OCI-LY7 (cell line): Measurements from ENCODE around the gene EIF4G3. TPM values are rescaled to one million over a fixed set of nuclear protein-coding genes. Genes with fewer than 3 reads are reported as not detected.
"Not testable (repeated sequence)": the region's sequence is repeated elsewhere in the genome, so short reads cannot be mapped to it uniquely, and the experiment has no call there.

Experiments
- BruUV-seq: library from RNA; stranded (reverse); fragments of 400-500 nt; replicated peaks from 2 replicates; lab custom pipeline; 2021; lab: Mats Ljungman, UMichigan
- CTCF ChIA-PET: fragments of 300-600 bp; sonication (Branson Sonifier 250); formaldehyde crosslinking; loops from one replicate; lab custom pipeline; 2022; ENCODE audit warnings: antibody characterized with exemption; ENCODE audit not compliant: unreplicated experiment; lab: Charles Lee
- POLR2A ChIA-PET: fragments of 300-600 bp; sonication (Branson Sonifier 250); formaldehyde crosslinking; loops from one replicate; lab custom pipeline; 2022; ENCODE audit warnings: antibody characterized with exemption; lab: Charles Lee
- DNase-seq: peaks from one replicate; pipeline ENCODE4 v3.0.0-alpha.2; 2015; ENCODE audit warnings: low spot score
- H2AFZ ChIP-seq: fragments of 200-600 bp; sonication (generic), shearing (Covaris generic); 2 replicates; pipeline ENCODE4 v1.6.1; 2014; ENCODE audit warnings: mild to moderate bottlenecking, antibody characterized with exemption, low read length, moderate library complexity
- H3K27ac ChIP-seq: fragments of 200-600 bp; sonication (generic); 2 replicates; pipeline ENCODE4 v1.5.1; 2014; ENCODE audit warnings: mixed run types, low read depth, mild to moderate bottlenecking, moderate library complexity, low read length, inconsistent platforms; ENCODE audit not compliant: poor library complexity, severe bottlenecking
- H3K36me3 ChIP-seq: fragments of 200-600 bp; sonication (generic); 2 replicates; pipeline ENCODE4 v1.6.1; 2014; ENCODE audit warnings: mild to moderate bottlenecking, antibody characterized with exemption, low read length, moderate library complexity, mixed read lengths; ENCODE audit not compliant: insufficient read depth
- H3K4me1 ChIP-seq: fragments of 200-600 bp; sonication (generic); 2 replicates; pipeline ENCODE4 v1.5.1; 2014; ENCODE audit warnings: mild to moderate bottlenecking, low read length; ENCODE audit not compliant: insufficient read depth, poor library complexity, severe bottlenecking
- H3K4me2 ChIP-seq: fragments of 200-600 bp; sonication (generic); 2 replicates; pipeline ENCODE4 v1.6.1; 2014; ENCODE audit warnings: mild to moderate bottlenecking, low read length
- H3K4me3 ChIP-seq: fragments of 200-600 bp; sonication (generic); 2 replicates; pipeline ENCODE4 v1.5.1; 2014; ENCODE audit warnings: mild to moderate bottlenecking, low read depth, low read length; ENCODE audit not compliant: poor library complexity, severe bottlenecking
- H3K79me2 ChIP-seq: fragments of 200-600 bp; sonication (generic); 2 replicates; pipeline ENCODE4 v1.6.1; 2016; ENCODE audit warnings: low read depth, mild to moderate bottlenecking, low read length, moderate library complexity, mixed read lengths; ENCODE audit not compliant: insufficient read depth
- H3K9me2 ChIP-seq: fragments of 200-600 bp; sonication (generic); 2 replicates; pipeline ENCODE4 v1.6.1; 2016; ENCODE audit warnings: mild to moderate bottlenecking, low read length, mixed read lengths; ENCODE audit not compliant: insufficient read depth
- H3K9me3 ChIP-seq: fragments of 200-600 bp; sonication (generic); 2 replicates; pipeline ENCODE4 v1.6.1; 2014; ENCODE audit warnings: mild to moderate bottlenecking, mixed run types, low read length, mixed read lengths
- H4K20me1 ChIP-seq: fragments of 200-600 bp; sonication (generic); 2 replicates; pipeline ENCODE4 v1.6.1; 2014; ENCODE audit warnings: mild to moderate bottlenecking, antibody characterized with exemption, low read length, moderate library complexity, mixed read lengths; ENCODE audit not compliant: insufficient read depth
- EZH2phosphoT487 ChIP-seq: fragments of 200-600 bp; sonication (generic); IDR thresholded peaks from 2 replicates; pipeline ENCODE4 v1.6.1; 2018; ENCODE audit warnings: low read depth, borderline replicate concordance, mild to moderate bottlenecking, mixed run types, antibody characterized with exemption, low read length, moderate library complexity, mixed read lengths
- intact Hi-C: fragments of 100-400 bp; cut with micrococcal nuclease; formaldehyde crosslinking; loops from one replicate; pipeline ENCODE4 v1.10.0; 2022; ENCODE audit not compliant: unreplicated experiment
- total RNA-seq, 2 experiments: library from RNA; depleted of rRNA in 1 of 2; stranded (reverse); fragments of >200 nt in 1 of 2; shearing (Covaris generic) in 1 of 2; gene quantifications; 2 replicates each; pipeline ENCODE4 v1.2.3, GENCODE V29; 2014 to 2022
- TF ChIP-seq, protein P1 (sequence below): fragments of 200-600 bp; sonication (generic); conservative IDR thresholded peaks from 2 replicates; pipeline ENCODE4 v1.5.1; 2014; ENCODE audit warnings: mild to moderate bottlenecking, antibody characterized with exemption, low read length, moderate library complexity, mixed read lengths

The EIF4G3 gene
- total RNA-seq, 2 experiments from 2014 or later: 28.5 to 62.1 TPM

DNA sequence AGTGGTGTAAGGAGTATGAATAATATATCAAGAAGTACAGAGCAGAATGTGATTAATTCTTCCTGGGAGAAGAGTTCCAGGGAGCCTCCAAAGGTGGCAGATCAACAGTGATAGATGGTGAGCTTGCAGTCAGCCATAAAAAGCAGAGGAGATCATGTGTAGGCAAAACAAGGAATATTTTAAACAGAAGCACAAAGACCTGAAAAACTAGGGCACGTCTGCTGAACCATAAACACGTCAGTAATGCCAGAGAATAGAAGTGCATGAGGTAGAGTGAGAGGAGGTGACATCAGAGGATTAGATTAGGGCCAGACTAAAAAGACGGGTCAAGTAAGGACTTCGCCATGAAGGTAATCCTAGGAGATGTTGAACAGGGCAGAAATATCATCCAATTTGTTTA lies 151.8 kb downstream of the EIF4G3 start:
- H4K20me1 ChIP-seq: no peaks in the 10 kb centered on the region
- H3K36me3 ChIP-seq: peaks cover 4% of the 10 kb centered on the region; the same call in 1 of the 2 replicates
- ChIA-PET POLR2A (no interaction called here), CTCF (no interaction called here)
- no TSS peak for BruUV-seq
- no peak overlapping the region for H2AFZ ChIP-seq
- H3K4me3 ChIP-seq: no peak overlapping the region
- no peak overlapping the region for H3K4me2 ChIP-seq
- H3K4me1 ChIP-seq: peaks cover 9% of the 10 kb centered on the region
- intact Hi-C loops: no loop called here
- no peak for DNase-seq
- 0 out of 2 replicates have a peak, but pooled peaks cover 4% of the 10 kb centered on the region for H3K9me3 ChIP-seq
- no peaks in the 10 kb centered on the region for H3K9me2 ChIP-seq
- H3K27ac ChIP-seq: no peak overlapping the region
- H3K79me2 ChIP-seq: no peaks in the 10 kb centered on the region
- no peak for TF ChIP-seq EZH2phosphoT487
- TF ChIP-seq, protein P1, sequence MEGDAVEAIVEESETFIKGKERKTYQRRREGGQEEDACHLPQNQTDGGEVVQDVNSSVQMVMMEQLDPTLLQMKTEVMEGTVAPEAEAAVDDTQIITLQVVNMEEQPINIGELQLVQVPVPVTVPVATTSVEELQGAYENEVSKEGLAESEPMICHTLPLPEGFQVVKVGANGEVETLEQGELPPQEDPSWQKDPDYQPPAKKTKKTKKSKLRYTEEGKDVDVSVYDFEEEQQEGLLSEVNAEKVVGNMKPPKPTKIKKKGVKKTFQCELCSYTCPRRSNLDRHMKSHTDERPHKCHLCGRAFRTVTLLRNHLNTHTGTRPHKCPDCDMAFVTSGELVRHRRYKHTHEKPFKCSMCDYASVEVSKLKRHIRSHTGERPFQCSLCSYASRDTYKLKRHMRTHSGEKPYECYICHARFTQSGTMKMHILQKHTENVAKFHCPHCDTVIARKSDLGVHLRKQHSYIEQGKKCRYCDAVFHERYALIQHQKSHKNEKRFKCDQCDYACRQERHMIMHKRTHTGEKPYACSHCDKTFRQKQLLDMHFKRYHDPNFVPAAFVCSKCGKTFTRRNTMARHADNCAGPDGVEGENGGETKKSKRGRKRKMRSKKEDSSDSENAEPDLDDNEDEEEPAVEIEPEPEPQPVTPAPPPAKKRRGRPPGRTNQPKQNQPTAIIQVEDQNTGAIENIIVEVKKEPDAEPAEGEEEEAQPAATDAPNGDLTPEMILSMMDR: no peak

DNA sequence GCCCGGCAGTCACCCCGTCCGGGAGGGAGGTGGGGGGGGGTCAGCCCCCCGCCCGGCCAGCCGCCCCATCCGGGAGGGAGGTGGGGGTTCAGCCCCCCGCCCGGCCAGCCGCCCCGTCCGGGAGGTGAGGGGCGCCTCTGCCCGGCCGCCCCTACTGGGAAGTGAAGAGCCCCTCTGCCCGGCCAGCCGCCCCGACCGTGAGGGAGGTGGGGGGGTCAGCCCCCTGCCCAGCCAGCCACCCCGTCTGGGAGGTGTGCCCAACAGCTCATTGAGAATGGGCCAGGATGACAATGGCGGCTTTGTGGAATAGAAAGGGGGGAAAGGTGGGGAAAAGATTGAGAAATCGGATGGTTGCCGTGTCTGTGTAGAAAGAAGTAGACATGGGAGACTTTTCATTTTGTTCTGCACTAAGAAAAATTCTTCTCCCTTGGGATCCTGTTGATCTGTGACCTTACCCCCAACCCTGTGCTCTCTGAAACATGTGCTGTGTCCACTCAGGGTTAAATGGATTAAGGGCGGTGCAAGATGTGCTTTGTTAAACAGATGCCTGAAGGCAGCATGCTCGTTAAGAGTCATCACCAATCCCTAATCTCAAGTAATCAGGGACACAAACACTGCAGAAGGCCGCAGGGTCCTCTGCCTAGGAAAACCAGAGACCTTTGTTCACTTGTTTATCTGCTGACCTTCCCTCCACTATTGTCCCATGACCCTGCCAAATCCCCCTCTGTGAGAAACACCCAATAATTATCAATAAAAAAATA lies 152.4 kb downstream of the EIF4G3 start:
- intact Hi-C loops, H3K4me3 ChIP-seq, H3K79me2 ChIP-seq, H3K36me3 ChIP-seq, H3K9me3 ChIP-seq, DNase-seq, POLR2A ChIA-PET, H3K4me2 ChIP-seq, H3K27ac ChIP-seq, H3K4me1 ChIP-seq, H2AFZ ChIP-seq, H3K9me2 ChIP-seq, H4K20me1 ChIP-seq, CTCF ChIA-PET, BruUV-seq: not testable (repeated sequence)

DNA sequence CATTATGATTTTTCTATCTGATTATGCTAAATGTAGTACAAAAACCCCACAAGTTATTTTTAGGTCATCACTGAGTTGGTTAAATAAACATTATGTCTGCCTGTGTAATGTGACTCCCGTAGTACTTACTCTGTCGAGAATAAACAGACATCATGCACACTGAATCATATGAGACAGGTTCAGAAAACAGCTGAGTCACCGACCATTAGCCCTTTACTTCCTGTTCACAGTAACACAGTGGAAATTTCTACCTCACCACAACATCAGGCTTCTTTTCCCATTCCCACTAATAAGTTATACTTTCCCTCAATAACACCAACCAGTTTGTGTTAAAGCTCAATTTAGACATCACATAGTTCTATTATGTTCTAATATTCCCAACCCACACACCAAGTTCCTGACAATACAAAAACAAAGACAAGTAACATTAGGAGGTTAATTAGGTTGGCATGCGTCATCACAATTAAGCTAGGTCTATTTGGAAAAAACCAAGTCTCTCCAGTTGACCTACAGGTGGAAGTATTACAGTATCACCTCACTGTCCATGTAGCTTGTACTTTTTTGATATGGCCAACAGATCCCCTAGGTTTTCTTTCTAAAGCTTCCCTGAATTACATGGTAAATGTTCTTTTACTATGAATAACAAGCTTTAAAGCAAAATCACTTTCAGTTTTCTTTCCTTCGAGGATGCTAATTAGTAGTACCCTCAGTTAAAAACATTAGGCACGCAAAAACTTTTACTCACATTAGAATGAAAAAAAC lies 154.2 kb downstream of the EIF4G3 start:
- peaks cover 9% of the 10 kb centered on the region for H3K4me1 ChIP-seq
- no TSS peak for BruUV-seq
- no peak overlapping the region for H3K27ac ChIP-seq
- ChIA-PET CTCF (no interaction called here), POLR2A (no interaction called here)
- intact Hi-C loops: no loop called here
- no peak for TF ChIP-seq EZH2phosphoT487
- TF ChIP-seq, protein P1: no peak
- H3K79me2 ChIP-seq: no peaks in the 10 kb centered on the region
- H3K4me2 ChIP-seq: peak overlapping the region; percentile 10
- no peak overlapping the region for H3K4me3 ChIP-seq
- 0 out of 2 replicates have a peak, but pooled peaks cover 4% of the 10 kb centered on the region for H3K9me3 ChIP-seq
- 0 out of 2 replicates have a peak, but pooled peaks cover 4% of the 10 kb centered on the region for H3K36me3 ChIP-seq
- peak; percentile 11 for DNase-seq
- no peaks in the 10 kb centered on the region for H3K9me2 ChIP-seq
- no peak overlapping the region for H2AFZ ChIP-seq
- H4K20me1 ChIP-seq: no peaks in the 10 kb centered on the region
